Hepatocyte (in vitro differentiated cells): ENCODE data around the gene NBPF10. TPM values are rescaled to one million over a fixed set of nuclear protein-coding genes. Genes with fewer than 3 reads are reported as not detected.
A peak's percentile ranks its signal among the peaks of the same experiment; 100 is the strongest.
"Not testable (repeated sequence)": the region's sequence is repeated elsewhere in the genome, so short reads cannot be mapped to it uniquely, and the experiment has no call there.

Source experiments
- DNase-seq: peaks from one replicate; pipeline ENCODE4 v3.0.0-alpha.2; 2016; ENCODE audit warnings: low spot score
- H2AFZ ChIP-seq: fragments of 200-600 bp; sonication (generic); 2 replicates; pipeline ENCODE4 v1.6.0; 2016; ENCODE audit warnings: antibody characterized with exemption, mild to moderate bottlenecking
- H3K27ac ChIP-seq: fragments of 200-600 bp; sonication (generic); 2 replicates; pipeline ENCODE4 v1.5.1; 2016; ENCODE audit warnings: mild to moderate bottlenecking
- H3K27me3 ChIP-seq: fragments of 200-600 bp; sonication (generic); 2 replicates; pipeline ENCODE4 v1.6.1; 2016
- H3K36me3 ChIP-seq: fragments of 200-600 bp; sonication (generic); replicated peaks from 2 replicates; pipeline ENCODE4 v1.5.1; 2016; ENCODE audit warnings: low read depth; ENCODE audit not compliant: insufficient read depth
- H3K4me1 ChIP-seq: fragments of 200-600 bp; sonication (generic); 2 replicates; pipeline ENCODE4 v1.5.1; 2016; ENCODE audit warnings: mild to moderate bottlenecking, moderate library complexity; ENCODE audit not compliant: insufficient read depth
- H3K4me2 ChIP-seq: fragments of 200-600 bp; sonication (generic); 2 replicates; pipeline ENCODE4 v1.6.0; 2016
- H3K4me3 ChIP-seq: fragments of 200-600 bp; sonication (generic); 2 replicates; pipeline ENCODE4 v1.5.1; 2016; ENCODE audit warnings: mild to moderate bottlenecking
- H3K79me2 ChIP-seq: fragments of 200-600 bp; sonication (generic); 2 replicates; pipeline ENCODE4 v1.6.0; 2017; ENCODE audit warnings: mild to moderate bottlenecking
- H3K9me2 ChIP-seq: fragments of 200-600 bp; sonication (generic); replicated peaks from 2 replicates; pipeline ENCODE4 v1.6.0; 2017; ENCODE audit warnings: mild to moderate bottlenecking; ENCODE audit not compliant: insufficient read depth
- H3K9me3 ChIP-seq: fragments of 200-600 bp; sonication (generic); 2 replicates; pipeline ENCODE4 v1.5.1; 2016; ENCODE audit warnings: low read depth, mild to moderate bottlenecking
- H4K20me1 ChIP-seq: fragments of 200-600 bp; sonication (generic); 2 replicates; pipeline ENCODE4 v1.6.0; 2016; ENCODE audit warnings: mild to moderate bottlenecking; ENCODE audit not compliant: insufficient read depth, poor library complexity, severe bottlenecking
- whole genome bisulfite sequencing: methylation state at CpG from one replicate; pipeline ENCODE4 v1.1.6; 2016; ENCODE audit warnings: low lambda C conversion rate; ENCODE audit errors: missing lambda C conversion rate; 5-methylcytosine and 5-hydroxymethylcytosine counted together
- polyA plus RNA-seq: library from polyadenylated mRNA; unstranded; fragments of >200 nt; fragmentation: Nextera tagmentation; extraction: Ambion mirVana; gene quantifications from 2 replicates; pipeline ENCODE4 v1.2.1, GENCODE V29; 2016
- total RNA-seq: library from RNA; depleted of rRNA; stranded (reverse); fragments of >200 nt; gene quantifications from 2 replicates; pipeline ENCODE4 v1.2.3, GENCODE V29; 2014
- TF ChIP-seq, protein P1 (sequence below): fragments of 200-600 bp; sonication (generic); IDR thresholded peaks from 2 replicates; pipeline ENCODE4 v1.5.1; 2016; ENCODE audit warnings: antibody characterized with exemption, mild to moderate bottlenecking; ENCODE audit not compliant: poor library complexity

NBPF10 gene
- total RNA-seq: 1.0 and 1.2 TPM in 2 replicates
- polyA plus RNA-seq: 0.76 and 1.1 TPM in 2 replicates

- H3K4me2 ChIP-seq, H3K27ac ChIP-seq, H3K9me3 ChIP-seq, H4K20me1 ChIP-seq, DNase-seq, H3K4me3 ChIP-seq, H2AFZ ChIP-seq, H3K4me1 ChIP-seq, H3K9me2 ChIP-seq, H3K36me3 ChIP-seq, H3K79me2 ChIP-seq, H3K27me3 ChIP-seq: not testable (repeated sequence)
- TF ChIP-seq, protein P1, sequence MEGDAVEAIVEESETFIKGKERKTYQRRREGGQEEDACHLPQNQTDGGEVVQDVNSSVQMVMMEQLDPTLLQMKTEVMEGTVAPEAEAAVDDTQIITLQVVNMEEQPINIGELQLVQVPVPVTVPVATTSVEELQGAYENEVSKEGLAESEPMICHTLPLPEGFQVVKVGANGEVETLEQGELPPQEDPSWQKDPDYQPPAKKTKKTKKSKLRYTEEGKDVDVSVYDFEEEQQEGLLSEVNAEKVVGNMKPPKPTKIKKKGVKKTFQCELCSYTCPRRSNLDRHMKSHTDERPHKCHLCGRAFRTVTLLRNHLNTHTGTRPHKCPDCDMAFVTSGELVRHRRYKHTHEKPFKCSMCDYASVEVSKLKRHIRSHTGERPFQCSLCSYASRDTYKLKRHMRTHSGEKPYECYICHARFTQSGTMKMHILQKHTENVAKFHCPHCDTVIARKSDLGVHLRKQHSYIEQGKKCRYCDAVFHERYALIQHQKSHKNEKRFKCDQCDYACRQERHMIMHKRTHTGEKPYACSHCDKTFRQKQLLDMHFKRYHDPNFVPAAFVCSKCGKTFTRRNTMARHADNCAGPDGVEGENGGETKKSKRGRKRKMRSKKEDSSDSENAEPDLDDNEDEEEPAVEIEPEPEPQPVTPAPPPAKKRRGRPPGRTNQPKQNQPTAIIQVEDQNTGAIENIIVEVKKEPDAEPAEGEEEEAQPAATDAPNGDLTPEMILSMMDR: peak; percentile 28
- no CpG with 5 or more reads among the region's 7 CpGs for WGBS
Measured at GRCh38 chr1:146144465-146144864, at the start of gene NBPF10. Gene NBPF10, minus strand, starts transcription at chr1:146144804. Its CDS starts 35 bp downstream, at chr1:146144769.

DNA sequence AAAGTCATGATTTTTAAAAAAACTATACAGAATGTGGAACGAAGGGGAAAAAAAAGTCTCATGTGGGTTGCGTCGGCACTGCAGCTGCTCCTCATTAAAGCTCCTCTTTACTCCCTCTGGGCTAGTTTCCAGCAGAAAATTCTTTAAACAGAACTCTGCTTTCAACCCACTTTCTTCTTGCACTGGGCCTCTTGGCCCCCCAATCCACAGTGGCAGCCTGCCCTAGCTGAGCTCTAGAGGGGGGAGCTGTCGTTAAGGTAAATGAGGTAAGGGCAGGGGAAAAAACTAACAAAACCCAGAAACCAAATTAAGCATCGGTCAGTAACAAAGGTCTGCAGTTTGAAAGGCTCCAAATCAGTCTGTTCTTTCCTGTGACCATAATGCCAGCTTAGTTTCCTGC lies 29.9 kb upstream of the NBPF10 start:
- peak overlapping the region; percentile 65 for H3K4me2 ChIP-seq
- not testable (repeated sequence) for H4K20me1 ChIP-seq, H2AFZ ChIP-seq, H3K4me1 ChIP-seq, H3K9me2 ChIP-seq, H3K4me3 ChIP-seq, H3K27me3 ChIP-seq, H3K79me2 ChIP-seq, H3K36me3 ChIP-seq, DNase-seq, H3K9me3 ChIP-seq
- H3K27ac ChIP-seq: peak overlapping the region; percentile 82
- WGBS: 20% methylated on average over 2 of the region's 5 CpGs

DNA sequence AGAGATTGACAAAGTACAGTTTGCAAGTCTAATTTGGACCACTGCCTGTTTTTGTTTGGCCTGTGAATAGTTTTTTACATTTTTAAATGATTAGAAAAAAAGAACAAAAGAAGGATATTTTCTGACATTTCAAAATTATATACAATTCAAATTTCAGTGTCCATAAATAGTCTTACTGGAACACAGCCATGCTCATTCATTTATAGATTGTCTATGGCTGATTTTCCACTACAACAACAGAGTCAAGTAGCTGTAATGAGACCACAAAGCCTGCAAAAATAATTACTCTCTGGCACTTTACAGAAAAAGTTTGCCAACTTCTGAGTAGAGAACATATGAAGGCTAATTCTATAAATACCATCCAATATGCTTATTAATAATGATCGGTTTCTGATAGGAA lies 23.1 kb upstream of the NBPF10 start:
- not testable (repeated sequence) for H3K4me3 ChIP-seq, H2AFZ ChIP-seq, H3K36me3 ChIP-seq, H3K4me2 ChIP-seq, H3K27me3 ChIP-seq, DNase-seq, H3K9me3 ChIP-seq, H4K20me1 ChIP-seq, H3K9me2 ChIP-seq, H3K4me1 ChIP-seq, H3K79me2 ChIP-seq, H3K27ac ChIP-seq
- no CpG with 5 or more reads among the region's 1 CpG for WGBS

GRCh38 chr1:146167273-146167672 lies 22.7 kb upstream of the NBPF10 start:
- H3K27ac ChIP-seq, H3K4me3 ChIP-seq, H3K4me1 ChIP-seq, H2AFZ ChIP-seq, H3K79me2 ChIP-seq, DNase-seq, H3K4me2 ChIP-seq, H4K20me1 ChIP-seq, H3K36me3 ChIP-seq, H3K9me3 ChIP-seq, H3K9me2 ChIP-seq, H3K27me3 ChIP-seq: not testable (repeated sequence)
- WGBS: no CpG with 5 or more reads among the region's 1 CpG

Other genes starting within 250 kb of the NBPF10 start
- 0.60 and 1.3 TPM in 2 replicates for gene ITGA10, start 234.8 kb downstream of the NBPF10 start, total RNA-seq
- 2.1 and 4.7 TPM in 2 replicates for gene ITGA10, start 234.8 kb downstream of the NBPF10 start, polyA plus RNA-seq
- gene PEX11B, start 226.1 kb downstream of the NBPF10 start, total RNA-seq: 28.1 and 32.3 TPM in 2 replicates
- 26.8 and 30.4 TPM in 2 replicates for gene PEX11B, start 226.1 kb downstream of the NBPF10 start, polyA plus RNA-seq
- 141 and 154 TPM in 2 replicates for gene RBM8A, start 217.3 kb downstream of the NBPF10 start, total RNA-seq
- gene RBM8A, start 217.3 kb downstream of the NBPF10 start, polyA plus RNA-seq: 185 and 189 TPM in 2 replicates
- gene LIX1L, start 186.8 kb downstream of the NBPF10 start, total RNA-seq: 14.0 and 17.9 TPM in 2 replicates
- 15.3 and 16.3 TPM in 2 replicates for gene LIX1L, start 186.8 kb downstream of the NBPF10 start, polyA plus RNA-seq
- gene ANKRD34A, start 180.2 kb downstream of the NBPF10 start, total RNA-seq: 0.28 and 0.90 TPM in 2 replicates
- gene ANKRD34A, start 180.2 kb downstream of the NBPF10 start, polyA plus RNA-seq: 0.76 and 0.83 TPM in 2 replicates
- gene POLR3GL, start 180.1 kb downstream of the NBPF10 start, total RNA-seq: 10.5 and 15.6 TPM in 2 replicates
- gene POLR3GL, start 180.1 kb downstream of the NBPF10 start, polyA plus RNA-seq: 27.2 and 27.3 TPM in 2 replicates
- gene TXNIP, start 148.2 kb downstream of the NBPF10 start, total RNA-seq: 160 TPM in 2 replicates
- gene TXNIP, start 148.2 kb downstream of the NBPF10 start, polyA plus RNA-seq: 75.3 and 85.0 TPM in 2 replicates
- gene HJV, start 123.1 kb downstream of the NBPF10 start, total RNA-seq: 5.7 and 6.7 TPM in 2 replicates
- 1.00 and 3.0 TPM in 2 replicates for gene HJV, start 123.1 kb downstream of the NBPF10 start, polyA plus RNA-seq
- gene NOTCH2NLA, start 84.2 kb upstream of the NBPF10 start, total RNA-seq: 22.7 and 27.0 TPM in 2 replicates
- 25.0 and 27.1 TPM in 2 replicates for gene NOTCH2NLA, start 84.2 kb upstream of the NBPF10 start, polyA plus RNA-seq